Measurements from ENCODE around the gene NT5C.

DNA sequence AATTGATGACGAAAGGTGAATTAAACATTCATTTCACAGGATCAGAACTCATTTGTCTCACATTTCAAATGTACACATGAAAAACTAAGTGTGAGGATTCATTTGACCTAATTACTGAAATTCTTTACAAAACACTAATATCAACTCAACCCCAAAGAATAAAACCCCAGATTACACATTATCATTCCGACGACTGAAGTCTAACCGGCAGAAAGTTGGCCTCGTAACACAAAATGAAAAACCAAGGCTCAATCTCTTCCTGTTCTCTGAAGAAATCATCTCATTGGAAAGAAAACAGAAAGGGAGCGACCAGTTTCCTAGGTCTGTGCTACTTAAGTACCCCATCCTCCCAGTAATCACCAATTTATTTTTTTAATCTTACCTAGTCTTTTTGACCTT is 21.0 kb upstream of the NT5C start:
- TF ChIP-seq, protein P1, sequence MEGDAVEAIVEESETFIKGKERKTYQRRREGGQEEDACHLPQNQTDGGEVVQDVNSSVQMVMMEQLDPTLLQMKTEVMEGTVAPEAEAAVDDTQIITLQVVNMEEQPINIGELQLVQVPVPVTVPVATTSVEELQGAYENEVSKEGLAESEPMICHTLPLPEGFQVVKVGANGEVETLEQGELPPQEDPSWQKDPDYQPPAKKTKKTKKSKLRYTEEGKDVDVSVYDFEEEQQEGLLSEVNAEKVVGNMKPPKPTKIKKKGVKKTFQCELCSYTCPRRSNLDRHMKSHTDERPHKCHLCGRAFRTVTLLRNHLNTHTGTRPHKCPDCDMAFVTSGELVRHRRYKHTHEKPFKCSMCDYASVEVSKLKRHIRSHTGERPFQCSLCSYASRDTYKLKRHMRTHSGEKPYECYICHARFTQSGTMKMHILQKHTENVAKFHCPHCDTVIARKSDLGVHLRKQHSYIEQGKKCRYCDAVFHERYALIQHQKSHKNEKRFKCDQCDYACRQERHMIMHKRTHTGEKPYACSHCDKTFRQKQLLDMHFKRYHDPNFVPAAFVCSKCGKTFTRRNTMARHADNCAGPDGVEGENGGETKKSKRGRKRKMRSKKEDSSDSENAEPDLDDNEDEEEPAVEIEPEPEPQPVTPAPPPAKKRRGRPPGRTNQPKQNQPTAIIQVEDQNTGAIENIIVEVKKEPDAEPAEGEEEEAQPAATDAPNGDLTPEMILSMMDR (IDR thresholded peaks at IDR 0.05; ENCODE audit: low read depth, low read length, missing input control), result no peak
- TF ChIP-seq YY1 (IDR thresholded peaks at IDR 0.05), result no peak
- no peak for TF ChIP-seq FOXA1 (IDR thresholded peaks at IDR 0.05)

Data from liver (tissue), 2 donors.